NCI-H2196 (cell line): ENCODE measurements around the gene TC2N.
"Not testable (repeated sequence)": the region's sequence is repeated elsewhere in the genome, so short reads cannot be mapped to it uniquely, and the experiment has no call there.

Experiments used
- DNase-seq: peaks from one replicate; lab custom pipeline; 2025; ENCODE audit not compliant: unreplicated experiment; lab: John Stamatoyannopoulos, UW

The TC2N gene

GRCh38 chr14:91870001-91870400 lies 2.7 kb upstream of the TC2N start:
- no peak for DNase-seq

GRCh38 chr14:91869556-91869955 lies 2.2 kb upstream of the TC2N start:
- DNase-seq, result no peak

- DNase-seq, result no peak
These were observed 633 bp downstream of the TC2N start for GRCh38 chr14:91866511-91867295.

GRCh38 chr14:91866061-91866460 lies 1.3 kb downstream of the TC2N start:
- DNase-seq, result no peak

GRCh38 chr14:91862417-91862816 lies 4.9 kb downstream of the TC2N start:
- no peak for DNase-seq

- DNase-seq, result no peak
These were observed 6.2 kb downstream of the TC2N start for GRCh38 chr14:91861091-91861490.

- no peak for DNase-seq
These were observed 7.1 kb downstream of the TC2N start for GRCh38 chr14:91860238-91860637.

- no peak for DNase-seq
These were observed 8.6 kb downstream of the TC2N start for GRCh38 chr14:91858536-91859275.

- DNase-seq, result no peak
These were observed 9.7 kb downstream of the TC2N start for GRCh38 chr14:91857614-91858013.

GRCh38 chr14:91854327-91854934 lies 12.9 kb downstream of the TC2N start:
- DNase-seq, result no peak

GRCh38 chr14:91851563-91851962 lies 15.8 kb downstream of the TC2N start:
- no peak for DNase-seq

- DNase-seq, result no peak
These were observed 18.8 kb downstream of the TC2N start for GRCh38 chr14:91848504-91849001.

- no peak for DNase-seq
These were observed 19.6 kb downstream of the TC2N start for GRCh38 chr14:91847693-91848092.

- no peak for DNase-seq
These were observed 21.7 kb downstream of the TC2N start for GRCh38 chr14:91845652-91846051.

- DNase-seq, result not testable (repeated sequence)
These were observed 22.3 kb downstream of the TC2N start for GRCh38 chr14:91845056-91845455.

GRCh38 chr14:91844029-91844428 lies 23.3 kb downstream of the TC2N start:
- DNase-seq, result no peak

- DNase-seq, result no peak
These were observed 23.9 kb downstream of the TC2N start for GRCh38 chr14:91843437-91843836.

- DNase-seq, result no peak
These were observed 26.3 kb downstream of the TC2N start for GRCh38 chr14:91841065-91841464.

GRCh38 chr14:91839749-91840148 lies 27.6 kb downstream of the TC2N start:
- DNase-seq, result no peak

GRCh38 chr14:91837076-91837475 lies 30.3 kb downstream of the TC2N start:
- DNase-seq, result no peak

- peak; percentile 75 for DNase-seq
These were observed 31.2 kb downstream of the TC2N start for GRCh38 chr14:91835920-91836843.
